Activated naive CD4-positive, alpha-beta T cell treated with anti-CD3 and anti-CD28 coated beads, Interleukin-2, amount 50 U/mL, for 24 hours (primary cell): ENCODE measurements around the gene OMA1.
"Not testable (repeated sequence)": the region's sequence is repeated elsewhere in the genome, so short reads cannot be mapped to it uniquely, and the experiment has no call there.

Source experiments
- H3K27ac Mint-ChIP-seq: one replicate; pipeline ENCODE4 v1.8.0; 2021; ENCODE audit warnings: mild to moderate bottlenecking, mixed read lengths
- H3K27me3 Mint-ChIP-seq: one replicate; pipeline ENCODE4 v1.8.0; 2021; ENCODE audit warnings: mixed read lengths
- H3K36me3 Mint-ChIP-seq: one replicate; pipeline ENCODE4 v1.8.0; 2021; ENCODE audit warnings: mixed read lengths
- H3K4me1 Mint-ChIP-seq: one replicate; pipeline ENCODE4 v1.8.0; 2021; ENCODE audit warnings: mixed read lengths
- H3K4me3 Mint-ChIP-seq: one replicate; pipeline ENCODE4 v1.8.0; 2021; ENCODE audit warnings: mild to moderate bottlenecking, mixed read lengths
- H3K9me3 Mint-ChIP-seq: one replicate; pipeline ENCODE4 v1.8.0; 2021; ENCODE audit warnings: mixed read lengths

The OMA1 gene

GRCh38 chr1:58555393-58555792, 8.9 kb upstream of the OMA1 start:
- H3K27ac Mint-ChIP-seq: no peak overlapping the region
- H3K4me1 Mint-ChIP-seq: no peaks in the 10 kb centered on the region
- H3K4me3 Mint-ChIP-seq: no peak overlapping the region
- no peaks in the 10 kb centered on the region for H3K36me3 Mint-ChIP-seq
- no peaks in the 10 kb centered on the region for H3K9me3 Mint-ChIP-seq
- H3K27me3 Mint-ChIP-seq: peaks cover 12% of the 10 kb centered on the region

- Mint-ChIP-seq H3K27me3 (peaks cover 2% of the 10 kb centered on the region), H3K9me3 (no peaks in the 10 kb centered on the region), H3K4me3 (no peak overlapping the region), H3K36me3 (no peaks in the 10 kb centered on the region), H3K4me1 (peaks cover 5% of the 10 kb centered on the region), H3K27ac (no peak overlapping the region)
Observed at GRCh38 chr1:58551186-58552140, 4.9 kb upstream of the OMA1 start.

- H3K27me3 Mint-ChIP-seq, H3K4me3 Mint-ChIP-seq, H3K36me3 Mint-ChIP-seq, H3K27ac Mint-ChIP-seq, H3K9me3 Mint-ChIP-seq: not testable (repeated sequence)
- H3K4me1 Mint-ChIP-seq: peaks cover 15% of the 10 kb centered on the region
Observed at GRCh38 chr1:58549291-58549690, 2.8 kb upstream of the OMA1 start.

DNA sequence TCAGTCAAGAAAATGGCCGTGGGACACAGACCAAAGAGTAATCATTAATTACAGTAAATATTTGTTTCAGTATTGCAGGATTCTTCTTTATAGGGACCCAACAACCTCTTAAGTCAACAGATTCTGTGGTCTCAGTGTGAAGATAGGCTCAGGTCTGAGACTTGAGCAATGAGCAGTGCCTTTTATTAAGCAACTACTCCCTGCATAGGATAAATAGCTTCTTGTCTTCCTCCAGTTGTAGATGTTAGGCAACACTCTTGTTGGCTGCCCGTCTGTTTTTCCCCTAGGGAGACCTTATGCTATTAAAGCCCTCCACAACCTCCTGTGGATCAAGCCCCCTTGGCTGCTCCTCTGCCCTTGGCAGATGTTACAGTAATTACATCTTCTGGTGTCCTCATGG, 1.8 kb upstream of the OMA1 start:
- no peak overlapping the region for H3K27ac Mint-ChIP-seq
- peaks cover 23% of the 10 kb centered on the region for H3K4me1 Mint-ChIP-seq
- H3K4me3 Mint-ChIP-seq: no peak overlapping the region

DNA sequence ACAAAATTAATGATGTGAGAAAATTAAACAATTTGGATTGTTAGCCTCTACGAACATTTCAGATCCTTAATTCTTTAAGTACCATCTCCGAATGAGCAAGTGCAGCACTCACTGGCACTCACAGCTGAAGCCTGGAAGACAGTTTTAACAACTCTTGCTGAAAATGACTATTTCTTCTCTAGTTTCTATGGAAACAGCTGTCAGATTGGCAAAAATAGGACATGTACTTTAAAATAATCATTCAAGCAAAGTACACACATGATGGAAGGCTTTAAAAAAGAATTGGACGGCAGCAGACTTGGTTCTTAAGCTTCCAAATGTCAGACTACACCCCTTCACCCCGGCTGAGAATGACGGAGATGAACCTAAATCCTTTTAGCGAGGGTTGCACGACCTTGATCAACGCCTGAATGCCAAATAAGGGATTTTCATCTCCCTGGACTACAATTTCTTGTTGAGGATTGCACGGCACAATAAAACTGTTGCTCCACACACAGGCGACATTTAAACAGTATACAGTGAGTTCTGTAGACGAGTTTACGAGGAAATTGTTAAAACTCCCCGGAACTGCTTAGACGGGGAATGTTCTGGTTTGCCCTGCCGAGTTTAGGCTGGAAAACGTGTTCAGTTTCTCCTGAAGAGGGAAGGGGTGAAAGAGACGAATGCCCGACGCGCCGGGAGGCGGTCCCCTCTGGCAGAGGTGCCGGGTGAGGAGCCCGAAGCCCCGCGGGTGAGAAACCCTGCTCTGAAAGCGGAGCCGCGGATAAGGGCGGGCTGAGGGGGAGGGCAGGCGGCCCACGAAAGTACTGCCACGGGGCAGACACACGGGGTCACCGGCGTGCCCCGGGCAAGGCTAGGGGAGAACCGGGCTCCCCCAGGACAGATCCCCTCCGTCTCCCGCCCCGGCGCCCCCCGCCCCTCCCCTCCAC, 671 bp downstream of the OMA1 start:
- no peaks in the 10 kb centered on the region for H3K9me3 Mint-ChIP-seq
- H3K4me3 Mint-ChIP-seq: peak overlapping the region; percentile 83
- H3K27ac Mint-ChIP-seq: peak overlapping the region; percentile 92
- H3K36me3 Mint-ChIP-seq: no peaks in the 10 kb centered on the region
- H3K27me3 Mint-ChIP-seq: no peaks in the 10 kb centered on the region
- peaks cover 34% of the 10 kb centered on the region for H3K4me1 Mint-ChIP-seq

More for the DNA sequence above, 1.8 kb upstream of the OMA1 start:
- H3K9me3 Mint-ChIP-seq: no peaks in the 10 kb centered on the region
- H3K36me3 Mint-ChIP-seq: no peaks in the 10 kb centered on the region
- no peaks in the 10 kb centered on the region for H3K27me3 Mint-ChIP-seq

DNA sequence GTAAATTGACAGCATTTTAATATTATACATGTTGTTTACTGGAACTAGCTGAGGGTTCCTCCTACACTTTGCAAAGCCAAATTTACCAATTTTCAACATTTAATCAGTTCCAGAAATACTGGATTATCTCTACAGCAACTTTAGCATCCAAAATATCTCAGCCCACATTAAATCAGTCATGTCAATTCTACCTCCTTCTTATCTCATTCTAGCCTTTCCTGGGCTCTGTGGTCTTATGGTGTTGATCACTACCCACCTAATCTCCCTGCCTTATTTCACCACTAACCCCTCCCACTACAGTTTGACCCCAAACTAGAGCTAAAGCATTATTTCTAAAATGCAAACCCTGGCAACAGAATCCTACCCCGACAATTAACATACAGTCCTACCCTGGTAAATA, 3.3 kb downstream of the OMA1 start:
- H3K27ac Mint-ChIP-seq: peak overlapping the region; percentile 63
- H3K4me1 Mint-ChIP-seq: peaks cover 46% of the 10 kb centered on the region
- H3K9me3 Mint-ChIP-seq: no peaks in the 10 kb centered on the region
- no peak overlapping the region for H3K4me3 Mint-ChIP-seq
- no peaks in the 10 kb centered on the region for H3K27me3 Mint-ChIP-seq
- no peaks in the 10 kb centered on the region for H3K36me3 Mint-ChIP-seq

- Mint-ChIP-seq H3K36me3 (no peaks in the 10 kb centered on the region), H3K27me3 (no peaks in the 10 kb centered on the region), H3K9me3 (no peaks in the 10 kb centered on the region), H3K27ac (no peak overlapping the region), H3K4me1 (peaks cover 37% of the 10 kb centered on the region), H3K4me3 (no peak overlapping the region)
Observed at GRCh38 chr1:58539553-58539952, 7.0 kb downstream of the OMA1 start.

DNA sequence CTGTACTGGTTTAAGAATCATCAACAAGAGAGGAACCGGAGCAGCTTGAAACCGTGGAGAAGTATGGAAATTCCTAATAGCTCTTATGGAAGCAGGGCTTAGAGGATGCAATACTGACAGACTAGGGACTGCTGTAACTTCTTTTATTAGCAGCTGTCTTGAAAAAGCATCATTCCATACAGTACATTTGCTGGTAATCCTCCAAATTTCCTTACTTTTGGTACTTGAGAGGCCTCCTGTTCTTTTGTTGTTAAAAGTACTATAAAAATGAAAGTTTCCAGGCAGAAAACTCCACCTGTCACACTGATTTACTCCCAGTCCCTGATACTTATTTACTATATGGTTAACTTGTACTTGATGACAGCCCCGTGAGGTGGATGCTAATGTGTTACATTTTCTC, 7.7 kb downstream of the OMA1 start:
- H3K4me1 Mint-ChIP-seq: peaks cover 32% of the 10 kb centered on the region
- H3K27me3 Mint-ChIP-seq: no peaks in the 10 kb centered on the region
- no peak overlapping the region for H3K27ac Mint-ChIP-seq
- H3K4me3 Mint-ChIP-seq: no peak overlapping the region
- H3K36me3 Mint-ChIP-seq: no peaks in the 10 kb centered on the region
- no peaks in the 10 kb centered on the region for H3K9me3 Mint-ChIP-seq

GRCh38 chr1:58531842-58532241, 14.7 kb downstream of the OMA1 start:
- not testable (repeated sequence) for H3K27ac Mint-ChIP-seq, H3K9me3 Mint-ChIP-seq, H3K4me1 Mint-ChIP-seq, H3K4me3 Mint-ChIP-seq, H3K36me3 Mint-ChIP-seq, H3K27me3 Mint-ChIP-seq

DNA sequence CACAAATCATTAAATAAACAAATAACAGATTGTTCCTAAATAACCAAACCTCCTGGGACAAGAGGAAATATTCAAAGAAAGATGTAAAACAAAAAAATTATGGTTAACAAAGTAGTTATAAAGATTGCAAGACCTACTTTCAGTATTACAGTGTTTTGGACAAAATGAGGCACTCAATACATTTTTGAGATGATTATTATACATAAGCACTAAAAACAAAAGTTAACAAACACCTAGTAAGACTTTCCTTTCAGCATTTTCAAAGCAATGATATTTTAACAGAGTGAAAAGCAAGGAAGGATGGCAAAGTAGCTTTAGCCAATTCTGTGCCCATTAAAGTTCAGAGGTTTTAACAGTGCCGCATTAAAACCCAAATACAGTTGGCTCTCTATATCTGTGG, 17.2 kb downstream of the OMA1 start:
- H3K27me3 Mint-ChIP-seq: no peaks in the 10 kb centered on the region
- no peaks in the 10 kb centered on the region for H3K9me3 Mint-ChIP-seq
- peaks cover 8% of the 10 kb centered on the region for H3K4me1 Mint-ChIP-seq
- no peak overlapping the region for H3K27ac Mint-ChIP-seq
- peaks cover 5% of the 10 kb centered on the region for H3K36me3 Mint-ChIP-seq
- no peak overlapping the region for H3K4me3 Mint-ChIP-seq

GRCh38 chr1:58528518-58528917, 18.0 kb downstream of the OMA1 start:
- Mint-ChIP-seq H3K27ac (no peak overlapping the region), H3K36me3 (peaks cover 5% of the 10 kb centered on the region), H3K27me3 (no peaks in the 10 kb centered on the region), H3K4me3 (no peak overlapping the region), H3K4me1 (peaks cover 8% of the 10 kb centered on the region), H3K9me3 (no peaks in the 10 kb centered on the region)

DNA sequence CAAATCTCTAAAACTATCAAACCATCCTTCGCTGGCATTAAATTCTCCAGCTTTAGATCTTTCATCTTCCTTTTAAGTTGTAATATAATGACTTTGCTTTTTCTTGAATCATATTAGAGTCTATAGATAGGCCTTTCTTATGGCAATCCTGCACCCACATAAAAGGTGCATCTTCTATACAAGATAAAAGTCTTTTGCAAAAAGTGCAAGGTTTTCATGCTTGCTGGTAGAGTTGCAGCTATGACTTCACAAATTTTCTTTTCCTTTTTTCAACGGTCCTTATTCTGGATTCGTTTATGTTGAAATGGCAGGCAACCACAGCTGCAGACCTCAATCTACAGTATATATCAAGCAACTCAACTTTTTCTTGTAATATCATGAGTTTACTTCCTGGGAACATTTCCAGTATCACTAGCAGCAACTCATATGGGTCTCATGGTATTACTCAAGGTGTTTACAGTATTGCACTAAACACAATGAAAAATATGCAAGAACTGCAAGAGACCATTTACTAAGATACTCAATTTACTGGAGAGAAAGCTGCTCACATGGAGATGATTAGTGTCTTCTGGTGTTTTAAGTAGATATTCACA, 22.1 kb downstream of the OMA1 start:
- H3K27ac Mint-ChIP-seq: no peak overlapping the region
- peaks cover 10% of the 10 kb centered on the region for H3K36me3 Mint-ChIP-seq
- H3K27me3 Mint-ChIP-seq: no peaks in the 10 kb centered on the region
- peaks cover 12% of the 10 kb centered on the region for H3K4me1 Mint-ChIP-seq
- no peaks in the 10 kb centered on the region for H3K9me3 Mint-ChIP-seq
- H3K4me3 Mint-ChIP-seq: no peak overlapping the region

DNA sequence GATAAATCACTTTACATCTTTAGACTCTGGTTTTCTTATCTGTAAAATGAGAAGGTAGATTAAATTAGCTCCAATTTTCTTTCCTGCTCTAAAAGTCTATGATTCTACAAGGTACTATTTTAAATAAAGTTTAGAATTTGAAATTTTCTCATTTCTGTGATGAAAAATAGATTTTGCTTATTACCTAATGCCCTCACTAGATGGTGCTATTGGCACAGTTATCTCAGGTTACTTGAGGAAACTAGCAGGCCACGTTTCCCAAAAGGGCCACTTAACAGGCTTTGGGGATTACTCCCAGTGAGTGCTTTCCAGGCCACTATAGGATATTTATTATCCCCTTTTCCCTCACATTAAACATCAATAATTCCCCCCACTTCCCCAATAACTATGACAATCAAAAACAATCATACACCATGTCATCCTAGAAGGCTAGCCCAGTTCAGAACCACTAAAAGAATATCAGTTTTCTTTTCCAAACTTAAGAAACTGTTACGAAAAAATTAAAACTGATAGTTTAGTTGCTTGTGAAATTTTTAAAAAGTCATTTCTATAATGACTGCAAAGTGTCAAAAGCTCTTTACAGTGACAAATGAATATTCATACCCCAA, 30.6 kb downstream of the OMA1 start:
- Mint-ChIP-seq H3K4me3 (no peak overlapping the region), H3K9me3 (peaks cover 3% of the 10 kb centered on the region), H3K27ac (peak overlapping the region; percentile 86), H3K27me3 (no peaks in the 10 kb centered on the region), H3K36me3 (peaks cover 17% of the 10 kb centered on the region), H3K4me1 (peaks cover 19% of the 10 kb centered on the region)

DNA sequence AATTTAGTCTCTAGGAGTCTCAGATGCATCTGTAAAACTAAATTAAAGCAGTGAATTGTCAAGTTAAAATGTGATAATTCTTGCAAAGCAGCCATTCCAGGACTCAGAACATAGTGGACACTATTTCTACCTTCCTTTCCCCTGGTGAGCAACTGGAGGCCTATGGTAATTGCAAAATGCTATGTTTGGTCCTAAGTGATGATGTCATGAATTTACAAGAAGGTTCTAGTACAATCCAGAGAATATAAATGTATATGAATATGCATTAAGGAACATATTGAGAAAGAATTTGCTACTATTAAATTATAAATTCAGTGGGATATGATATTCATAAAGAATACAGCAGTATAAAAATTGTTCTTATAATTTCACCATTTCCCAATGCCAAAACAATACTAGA, 32.6 kb downstream of the OMA1 start:
- peaks cover 4% of the 10 kb centered on the region for H3K9me3 Mint-ChIP-seq
- peaks cover 33% of the 10 kb centered on the region for H3K36me3 Mint-ChIP-seq
- no peak overlapping the region for H3K4me3 Mint-ChIP-seq
- H3K27ac Mint-ChIP-seq: no peak overlapping the region
- no peaks in the 10 kb centered on the region for H3K27me3 Mint-ChIP-seq
- H3K4me1 Mint-ChIP-seq: peaks cover 29% of the 10 kb centered on the region

GRCh38 chr1:58508629-58509028, 37.9 kb downstream of the OMA1 start:
- Mint-ChIP-seq H3K9me3 (peaks cover 4% of the 10 kb centered on the region), H3K27ac (no peak overlapping the region), H3K4me3 (no peak overlapping the region), H3K4me1 (peaks cover 32% of the 10 kb centered on the region), H3K27me3 (no peaks in the 10 kb centered on the region), H3K36me3 (peaks cover 43% of the 10 kb centered on the region)
